HG03521 (cell line): ENCODE results near the gene HPSE2.

Experiments
- ATAC-seq: cut with Tn5 transposase; IDR thresholded peaks from one replicate; pipeline ENCODE4 v1.9.1; 2021; ENCODE audit warnings: mild to moderate bottlenecking, moderate library complexity; ENCODE audit not compliant: unreplicated experiment

The HPSE2 gene

GRCh38 chr10:98696516-98696915, 539.1 kb downstream of the HPSE2 start:
- no peak for ATAC-seq

- ATAC-seq = no peak
Measured at GRCh38 chr10:98694883-98695282, 540.8 kb downstream of the HPSE2 start.

GRCh38 chr10:98694014-98694413, 541.6 kb downstream of the HPSE2 start:
- no peak for ATAC-seq

GRCh38 chr10:98687685-98688084, 548.0 kb downstream of the HPSE2 start:
- ATAC-seq = no peak

GRCh38 chr10:98684019-98684899, 551.4 kb downstream of the HPSE2 start:
- ATAC-seq = no peak

GRCh38 chr10:98676895-98677294, 558.8 kb downstream of the HPSE2 start:
- ATAC-seq = no peak

GRCh38 chr10:98675902-98676301, 559.8 kb downstream of the HPSE2 start:
- no peak for ATAC-seq

- ATAC-seq = no peak
Measured at GRCh38 chr10:98673171-98673782, 562.4 kb downstream of the HPSE2 start.

GRCh38 chr10:98667081-98667480, 568.6 kb downstream of the HPSE2 start:
- no peak for ATAC-seq

- ATAC-seq = no peak
Measured at GRCh38 chr10:98666276-98666675, 569.4 kb downstream of the HPSE2 start.

GRCh38 chr10:98664329-98665042, 571.2 kb downstream of the HPSE2 start:
- ATAC-seq = peak; percentile 79

- no peak for ATAC-seq
Measured at GRCh38 chr10:98659951-98660350, 575.7 kb downstream of the HPSE2 start.

GRCh38 chr10:98655492-98655891, 580.2 kb downstream of the HPSE2 start:
- no peak for ATAC-seq

GRCh38 chr10:98649170-98649569, 586.5 kb downstream of the HPSE2 start:
- no peak for ATAC-seq

GRCh38 chr10:98646998-98647917, 588.4 kb downstream of the HPSE2 start:
- no peak for ATAC-seq

- ATAC-seq = no peak
Measured at GRCh38 chr10:98644466-98644865, 591.2 kb downstream of the HPSE2 start.

GRCh38 chr10:98642281-98642680, 593.4 kb downstream of the HPSE2 start:
- no peak for ATAC-seq

GRCh38 chr10:98638920-98639319, 596.7 kb downstream of the HPSE2 start:
- ATAC-seq = no peak

- no peak for ATAC-seq
Measured at GRCh38 chr10:98636921-98637329, 598.7 kb downstream of the HPSE2 start.

- no peak for ATAC-seq
Measured at GRCh38 chr10:98632456-98633150, 603.0 kb downstream of the HPSE2 start.
